GM18858 (cell line): Measurements from ENCODE around the gene PLEKHH2.
"Not testable (repeated sequence)": the region's sequence is repeated elsewhere in the genome, so short reads cannot be mapped to it uniquely, and the experiment has no call there.

Experiments used
- ATAC-seq: cut with Tn5 transposase; IDR thresholded peaks from one replicate; pipeline ENCODE4 v1.9.1; 2021; ENCODE audit not compliant: unreplicated experiment

Gene PLEKHH2

GRCh38 chr2:43715300-43716098 lies 78.4 kb downstream of the PLEKHH2 start:
- ATAC-seq = no peak

DNA sequence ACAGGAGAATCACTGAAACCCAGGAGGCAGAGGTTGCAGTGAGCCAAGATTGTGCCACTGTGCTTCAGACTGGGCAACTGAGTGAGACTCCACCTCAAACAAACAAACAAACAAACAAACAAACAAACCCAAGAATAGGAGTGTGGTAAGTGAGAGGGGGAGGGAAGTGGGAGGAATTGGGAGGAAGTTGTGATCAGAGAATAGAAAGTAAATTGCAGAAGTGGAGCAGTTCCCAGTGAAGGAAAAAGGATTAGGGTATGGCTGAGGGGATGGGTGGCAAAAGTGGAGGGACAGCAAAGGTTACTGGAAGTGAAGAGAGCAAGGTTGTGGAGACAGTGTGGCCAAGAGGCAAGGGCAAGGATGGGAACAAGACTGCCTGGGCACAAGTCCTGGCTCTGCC lies 80.3 kb downstream of the PLEKHH2 start:
- no peak for ATAC-seq

DNA sequence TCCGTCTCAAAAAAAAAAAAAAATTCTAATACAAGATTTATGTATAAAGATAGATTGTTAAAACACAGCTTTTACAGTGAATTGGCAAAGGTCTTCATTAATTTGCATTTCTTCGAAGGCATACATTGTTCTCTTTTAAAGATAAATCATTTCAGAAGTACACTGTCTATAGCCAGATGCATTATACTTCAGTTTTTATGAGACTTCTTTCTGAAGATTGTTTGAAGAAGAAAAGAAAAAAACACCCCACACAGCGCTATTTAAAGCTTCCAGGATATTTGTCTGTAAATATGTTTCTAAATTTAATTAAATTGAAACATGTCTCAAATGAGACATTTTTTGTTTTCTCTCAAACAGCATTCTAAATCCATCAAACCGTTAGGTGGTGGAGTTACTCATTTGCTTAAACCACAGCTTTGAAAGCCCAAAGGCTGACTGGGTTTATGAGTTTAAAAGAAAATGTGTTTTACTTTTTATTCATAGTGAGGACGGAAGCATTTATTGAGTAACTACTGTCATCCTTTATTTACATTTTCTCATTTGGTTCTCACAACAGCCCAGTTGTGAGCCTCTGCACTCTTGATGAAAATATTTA lies 81.6 kb downstream of the PLEKHH2 start:
- ATAC-seq = peak; percentile 81

- ATAC-seq = no peak
Observed at GRCh38 chr2:43724728-43725526, 87.9 kb downstream of the PLEKHH2 start.

- ATAC-seq = no peak
Observed at GRCh38 chr2:43725711-43726246, 88.7 kb downstream of the PLEKHH2 start.

DNA sequence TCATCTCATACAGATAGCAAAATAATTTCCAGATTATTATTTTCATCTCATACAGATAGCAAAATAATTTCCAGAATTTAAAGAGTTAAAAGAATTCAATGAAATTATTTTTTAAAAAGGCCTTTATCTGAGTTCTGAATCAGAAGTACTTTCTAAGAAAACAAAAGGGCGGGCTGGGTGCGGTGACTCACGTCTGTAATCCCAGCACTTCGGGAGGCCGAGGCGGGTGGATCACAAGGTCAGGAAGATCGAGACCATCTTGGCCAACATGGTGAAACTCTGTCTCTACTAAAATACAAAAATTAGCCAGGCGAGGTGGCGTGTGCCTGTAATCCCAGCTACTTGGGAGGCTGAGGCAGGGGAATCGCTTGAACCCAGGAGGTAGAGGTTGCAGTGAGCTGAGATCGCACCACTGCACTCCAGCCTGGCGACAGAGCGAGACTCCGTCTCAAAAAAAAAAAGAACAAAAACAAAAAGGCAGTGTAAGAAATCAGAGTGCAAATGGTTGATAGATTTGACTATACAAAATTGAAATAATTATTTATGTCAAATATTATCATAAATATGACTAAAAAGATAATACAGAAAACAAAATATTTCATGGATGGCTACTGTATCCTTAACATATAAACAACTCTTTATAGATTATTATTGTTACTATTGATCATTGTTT lies 90.0 kb downstream of the PLEKHH2 start:
- not testable (repeated sequence) for ATAC-seq

DNA sequence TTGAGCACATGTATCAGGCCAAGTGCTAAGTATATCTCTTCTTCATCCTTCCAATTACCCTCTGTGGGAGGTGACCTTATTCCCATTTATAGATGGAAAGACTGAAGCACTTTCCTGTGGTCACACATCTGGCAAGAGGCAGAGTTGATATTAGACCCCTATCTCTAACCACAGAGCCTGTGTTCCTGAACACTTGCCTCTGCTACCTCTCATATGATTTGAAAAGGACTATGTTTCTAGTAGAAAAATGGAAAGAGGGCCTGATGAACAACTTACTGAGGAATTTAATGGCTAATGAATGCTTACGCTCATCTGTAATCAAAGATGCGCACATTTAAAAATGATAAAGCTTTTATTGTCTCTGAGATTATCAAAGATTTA lies 90.6 kb downstream of the PLEKHH2 start:
- no peak for ATAC-seq

GRCh38 chr2:43729491-43730174 lies 92.6 kb downstream of the PLEKHH2 start:
- ATAC-seq = no peak

DNA sequence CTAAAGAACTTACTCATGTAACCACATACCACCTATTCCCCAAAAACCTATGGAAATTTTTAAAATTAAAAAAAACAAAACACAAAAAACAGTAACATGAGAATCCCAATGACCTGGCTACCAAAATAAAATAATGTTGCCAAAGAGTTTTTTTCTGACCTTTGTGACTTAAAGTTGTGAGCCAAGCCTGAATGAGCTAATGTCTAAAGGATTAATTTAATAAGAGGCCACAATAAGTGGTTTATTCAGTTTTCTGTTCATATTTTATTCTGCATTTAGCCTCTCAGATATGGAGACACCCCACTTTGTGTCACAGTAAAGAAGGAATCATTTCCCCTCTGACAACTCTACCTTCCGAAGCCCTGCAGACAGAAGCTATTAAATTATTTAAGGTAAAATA lies 94.2 kb downstream of the PLEKHH2 start:
- no peak for ATAC-seq

DNA sequence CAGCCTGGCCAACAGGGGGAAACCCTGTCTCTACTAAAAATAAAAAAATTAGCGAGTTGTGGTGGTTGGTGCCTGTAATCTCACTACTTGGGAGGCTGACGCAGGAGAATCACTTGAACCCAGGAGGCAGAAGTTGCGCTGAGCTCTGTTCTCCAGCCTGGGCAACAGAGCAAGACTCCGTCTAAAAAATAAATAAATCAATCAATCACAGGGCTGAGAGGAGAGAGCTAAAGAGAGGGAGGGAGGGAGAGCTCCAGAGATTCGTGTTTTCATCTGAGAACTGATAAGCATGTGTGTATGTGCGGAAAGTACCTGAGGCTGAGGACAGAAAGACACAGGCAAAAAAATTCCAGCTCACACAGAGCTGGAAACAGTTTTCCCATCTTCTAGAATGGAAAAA lies 99.6 kb downstream of the PLEKHH2 start:
- no peak for ATAC-seq

DNA sequence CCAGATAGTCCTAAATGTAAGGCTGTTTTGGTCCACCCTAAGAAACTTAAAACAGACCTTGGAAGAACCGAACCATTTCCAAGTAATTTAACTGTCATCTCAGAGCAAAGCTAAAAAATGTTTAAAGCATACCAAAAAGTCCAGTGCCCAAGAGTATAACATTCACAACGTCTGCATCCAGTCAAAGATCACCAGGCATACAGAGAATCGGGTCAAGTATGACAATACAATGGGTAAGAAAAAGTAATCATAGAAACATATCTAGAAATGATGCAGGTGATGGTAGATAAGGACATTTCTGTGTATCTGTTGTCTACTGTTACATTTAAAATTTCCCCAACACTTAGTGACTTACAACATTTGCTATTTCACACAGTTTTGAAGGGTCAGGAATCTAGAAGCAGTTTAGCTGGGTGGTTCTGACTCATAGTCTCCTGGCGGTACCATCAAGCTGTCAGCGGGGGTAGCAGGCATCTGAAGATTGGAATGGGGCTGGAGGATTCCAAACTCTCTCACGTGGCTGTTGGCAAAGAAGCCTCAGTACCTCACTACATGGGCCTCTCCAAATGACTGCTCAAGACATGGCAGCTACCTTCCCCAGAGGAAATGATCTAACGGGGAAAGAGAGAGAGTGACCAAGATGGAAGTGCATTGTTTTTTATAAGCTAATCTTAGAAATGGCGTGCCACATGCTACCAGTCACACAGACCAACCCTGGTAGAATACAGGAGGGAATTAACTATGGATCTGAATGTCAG lies 100.2 kb downstream of the PLEKHH2 start:
- ATAC-seq = no peak

DNA sequence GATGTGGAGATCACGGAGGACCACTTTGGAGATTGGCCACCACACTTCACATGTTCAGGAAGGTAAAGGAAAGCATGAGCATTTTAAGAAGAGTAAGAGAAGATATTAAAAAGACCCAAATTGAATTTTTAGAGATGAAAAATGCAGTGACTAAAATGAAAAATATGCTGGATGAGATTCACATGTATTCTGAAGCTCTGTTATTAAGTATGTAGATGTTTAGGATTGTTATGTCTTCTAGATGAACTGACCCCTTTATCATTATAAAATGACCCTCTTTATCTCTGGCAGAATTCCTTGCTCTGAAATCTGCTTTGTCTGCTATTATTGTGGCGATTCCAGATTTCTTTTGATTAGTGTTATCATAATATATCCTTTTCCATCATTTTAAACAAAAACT lies 100.8 kb downstream of the PLEKHH2 start:
- no peak for ATAC-seq

- ATAC-seq = no peak
Observed at GRCh38 chr2:43738257-43738656, 101.2 kb downstream of the PLEKHH2 start.

DNA sequence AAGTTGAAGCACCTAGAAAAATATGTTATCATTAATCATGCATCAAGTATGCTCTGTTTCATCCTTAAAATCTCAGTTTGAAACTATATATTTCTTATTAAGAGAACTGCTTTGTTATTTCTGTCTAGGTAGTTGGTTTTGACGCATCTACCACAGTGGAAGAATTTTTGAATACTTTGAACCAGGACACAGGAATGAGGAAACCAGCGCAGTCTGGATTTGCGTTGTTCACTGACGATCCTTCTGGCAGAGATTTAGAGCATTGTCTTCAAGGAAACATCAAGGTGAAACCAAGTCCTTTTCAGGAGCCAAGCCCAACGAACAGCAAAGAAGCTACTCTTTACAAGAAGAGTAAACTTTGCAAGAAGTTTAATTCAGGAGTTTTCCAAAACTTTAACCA lies 106.6 kb downstream of the PLEKHH2 start:
- no peak for ATAC-seq

DNA sequence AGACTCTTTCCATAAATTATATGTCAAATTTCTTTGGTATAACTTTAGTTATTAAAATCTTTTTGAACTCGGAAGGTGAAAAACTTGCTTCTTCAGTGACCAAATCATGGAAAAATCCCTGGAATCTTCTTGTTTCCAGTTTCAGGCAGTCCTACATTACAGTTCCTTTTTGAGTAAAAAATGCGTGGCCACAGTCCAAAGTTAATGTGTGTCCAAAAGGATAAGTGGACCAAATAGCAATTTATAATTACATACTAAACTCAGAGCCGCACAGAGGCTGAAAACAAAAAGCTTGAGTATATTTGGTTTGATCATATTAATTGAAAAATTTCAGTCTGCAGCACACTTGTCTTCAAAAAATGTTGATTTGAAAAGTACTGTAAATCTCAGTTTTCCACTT lies 108.4 kb downstream of the PLEKHH2 start:
- no peak for ATAC-seq

DNA sequence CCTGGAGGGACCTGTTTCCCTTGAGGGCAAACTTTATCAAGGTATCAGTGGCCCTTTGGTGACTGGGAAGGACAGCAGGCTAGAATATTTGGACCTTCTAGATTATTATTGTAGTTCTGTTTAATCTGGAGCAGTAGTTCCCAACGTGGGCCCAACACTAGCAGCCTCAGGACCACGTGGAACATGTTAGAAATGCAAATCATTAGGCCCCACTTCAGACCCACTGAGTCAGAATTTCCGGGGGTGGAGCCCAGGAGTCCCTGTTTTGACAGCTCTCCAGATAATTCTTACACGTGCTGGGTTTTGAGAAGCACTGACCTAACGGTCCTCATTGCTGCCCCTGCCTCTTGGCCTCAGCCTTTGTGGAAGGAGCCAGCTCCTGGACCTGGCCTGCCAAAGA lies 111.3 kb downstream of the PLEKHH2 start:
- no peak for ATAC-seq

- no peak for ATAC-seq
Observed at GRCh38 chr2:43749583-43749982, 112.5 kb downstream of the PLEKHH2 start.

DNA sequence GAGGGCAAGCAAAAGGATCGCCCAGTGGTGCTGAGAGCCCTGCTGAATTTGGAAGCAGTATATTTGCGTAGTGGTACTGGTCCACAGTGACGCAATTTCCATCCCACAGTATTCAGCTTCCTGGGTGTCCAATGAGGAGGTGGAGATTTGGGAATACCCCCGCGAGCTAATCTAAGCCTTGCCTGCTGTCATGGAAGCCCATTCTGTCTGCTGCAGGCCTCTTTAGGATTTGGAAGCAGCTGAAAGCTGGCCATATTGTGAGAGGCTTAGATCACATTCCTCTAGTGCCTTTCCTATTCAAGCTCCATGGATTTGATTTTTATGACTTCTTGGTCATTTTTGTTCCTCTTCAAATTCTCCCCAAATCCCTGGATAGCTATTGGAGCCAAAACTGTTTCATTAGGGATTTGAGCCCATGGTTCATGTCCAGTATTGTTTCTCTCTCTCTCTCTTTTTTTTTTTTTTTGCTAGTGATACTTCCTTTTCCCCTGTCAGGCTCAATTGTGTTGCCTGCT lies 114.5 kb downstream of the PLEKHH2 start:
- no peak for ATAC-seq

DNA sequence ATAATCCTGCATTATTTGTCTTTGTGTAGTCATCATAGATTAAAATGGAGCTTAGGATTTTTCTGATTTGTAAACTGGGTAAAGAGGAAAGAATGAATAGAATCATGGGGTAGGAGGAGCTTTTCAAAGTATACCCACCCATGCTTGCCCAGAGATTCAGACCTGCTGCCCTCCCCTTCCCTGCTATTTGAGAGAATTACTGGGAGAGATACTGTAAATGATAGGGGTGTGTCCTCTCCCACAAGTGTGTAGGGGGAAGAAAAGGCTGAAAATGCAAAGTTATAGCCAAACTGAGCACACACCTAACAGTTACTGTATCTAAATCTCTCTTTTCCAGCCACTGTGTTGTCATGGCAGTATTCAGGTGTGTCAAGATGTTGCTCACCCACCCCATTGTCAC lies 115.2 kb downstream of the PLEKHH2 start:
- ATAC-seq = no peak

- ATAC-seq = no peak
Observed at GRCh38 chr2:43754180-43754579, 117.1 kb downstream of the PLEKHH2 start.
